ENCODE results near the gene BCORL1. TPM values are rescaled to one million over a fixed set of nuclear protein-coding genes. Genes with fewer than 3 reads are reported as not detected.

BCORL1 gene
- total RNA-seq, 4 donors from 2014 or later, result 3.8 to 13.8 (median 10.5) TPM

DNA sequence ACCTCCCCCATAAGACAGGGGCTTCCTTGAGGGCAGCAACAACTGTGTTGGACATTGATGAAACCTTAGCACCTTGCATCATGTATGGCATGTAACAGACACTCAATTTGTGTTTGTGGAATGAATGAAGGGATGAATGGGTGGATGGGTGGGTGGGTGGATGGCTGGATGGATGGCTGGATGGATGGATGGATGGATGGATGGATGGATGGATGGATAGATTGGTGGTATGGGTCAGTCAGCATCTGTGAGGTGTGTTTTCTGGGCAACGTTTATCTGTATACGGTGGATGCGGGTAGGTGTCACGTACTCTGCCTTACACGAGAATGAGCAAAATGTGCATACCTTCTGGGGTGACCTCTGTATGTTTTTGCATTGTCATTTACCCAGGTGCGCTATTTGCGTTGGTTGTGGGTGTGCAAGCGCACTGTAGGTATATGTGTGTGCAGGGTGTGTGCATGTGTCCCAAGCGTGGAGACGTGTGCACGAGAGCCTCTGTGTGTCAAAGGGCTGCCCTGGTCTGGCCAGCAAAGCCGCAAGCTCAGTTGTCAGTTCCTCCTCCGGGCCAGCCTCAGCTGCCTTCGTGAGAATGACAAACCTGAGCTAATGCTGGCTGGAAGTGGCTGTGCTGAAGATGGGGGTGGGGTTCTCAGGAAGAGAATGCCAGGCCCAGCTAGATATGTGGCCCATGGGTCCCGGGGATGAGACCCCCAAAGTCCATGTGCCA is 101.4 kb downstream of the BCORL1 start:
- Histone ChIP-seq H3K27me3 (no peaks in the 10 kb centered on the region), H3K27ac (replicated peaks in 1 of 4) (peak overlapping the region in 1 of 4 donors; percentile 22), H3K36me3 (no peaks in the 10 kb centered on the region), H3K4me3 (no peak overlapping the region), H3K9me3 (no peaks in the 10 kb centered on the region), H3K4me1 (peaks cover 10 to 27% (median 20%) of the 10 kb centered on the region in 4 donors)
- no peak for DNase-seq (ENCODE audit: extremely low spot score)
- TF ChIP-seq, protein P1, sequence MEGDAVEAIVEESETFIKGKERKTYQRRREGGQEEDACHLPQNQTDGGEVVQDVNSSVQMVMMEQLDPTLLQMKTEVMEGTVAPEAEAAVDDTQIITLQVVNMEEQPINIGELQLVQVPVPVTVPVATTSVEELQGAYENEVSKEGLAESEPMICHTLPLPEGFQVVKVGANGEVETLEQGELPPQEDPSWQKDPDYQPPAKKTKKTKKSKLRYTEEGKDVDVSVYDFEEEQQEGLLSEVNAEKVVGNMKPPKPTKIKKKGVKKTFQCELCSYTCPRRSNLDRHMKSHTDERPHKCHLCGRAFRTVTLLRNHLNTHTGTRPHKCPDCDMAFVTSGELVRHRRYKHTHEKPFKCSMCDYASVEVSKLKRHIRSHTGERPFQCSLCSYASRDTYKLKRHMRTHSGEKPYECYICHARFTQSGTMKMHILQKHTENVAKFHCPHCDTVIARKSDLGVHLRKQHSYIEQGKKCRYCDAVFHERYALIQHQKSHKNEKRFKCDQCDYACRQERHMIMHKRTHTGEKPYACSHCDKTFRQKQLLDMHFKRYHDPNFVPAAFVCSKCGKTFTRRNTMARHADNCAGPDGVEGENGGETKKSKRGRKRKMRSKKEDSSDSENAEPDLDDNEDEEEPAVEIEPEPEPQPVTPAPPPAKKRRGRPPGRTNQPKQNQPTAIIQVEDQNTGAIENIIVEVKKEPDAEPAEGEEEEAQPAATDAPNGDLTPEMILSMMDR (IDR thresholded peaks at IDR 0.05), result no peak
- 73% methylated on average over 10 of the region's 15 CpGs for WGBS
- intact Hi-C loops (cut with DNase I), result loop anchor here (5.0 kb wide), 1 partner anchor 38 kb away; no protein-coding TSS in a partner anchor

DNA sequence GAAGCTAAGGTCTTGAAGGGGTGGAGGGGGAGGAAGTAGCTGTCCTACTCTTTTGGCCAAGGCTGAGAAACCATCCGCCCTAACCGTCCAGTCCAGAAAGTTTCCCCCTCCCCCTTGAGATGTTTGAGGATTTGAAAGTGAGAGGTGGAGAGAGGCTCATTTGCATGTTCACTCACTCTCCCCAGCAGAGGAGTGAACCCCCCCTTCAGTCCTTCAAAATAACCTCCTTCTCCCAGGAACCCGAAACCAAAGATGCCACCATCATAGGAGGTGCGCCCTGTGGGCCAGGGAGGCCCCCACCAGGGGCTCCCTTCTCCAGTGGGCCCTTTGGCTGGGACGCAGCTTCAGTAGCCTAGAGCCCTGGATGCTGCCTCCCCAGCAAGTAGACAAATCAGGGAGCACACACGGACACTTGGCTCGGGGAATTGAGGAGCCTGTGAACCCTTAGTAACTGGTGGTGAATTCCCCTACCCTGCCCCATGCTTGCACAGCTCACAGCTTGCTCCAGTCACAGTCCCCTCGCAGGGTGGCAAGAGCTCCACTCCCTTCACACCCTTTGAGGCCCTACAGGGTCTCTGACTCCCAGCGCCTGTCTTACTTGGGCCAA is 102.3 kb downstream of the BCORL1 start:
- no peak for TF ChIP-seq EP300 (IDR thresholded peaks at IDR 0.05)
- TF ChIP-seq, protein P1 (IDR thresholded peaks at IDR 0.05), result no peak
- no peak for TF ChIP-seq POLR2AphosphoS5 (IDR thresholded peaks at IDR 0.05)
- no peak for TF ChIP-seq POLR2A (IDR thresholded peaks at IDR 0.05; ENCODE audit: low read depth)
- intact Hi-C loops (cut with DNase I), result loop anchor here (5.0 kb wide), 1 partner anchor 38 kb away; no protein-coding TSS in a partner anchor
- 78% methylated on average over 6 of the region's 9 CpGs for WGBS
- peak overlapping the region; percentile 18 to 52 (median 37) for H3K27ac ChIP-seq (replicated peaks in 1 of 4)
- no peaks in the 10 kb centered on the region for H3K9me3 ChIP-seq
- H3K4me1 ChIP-seq, result peaks cover 10 to 27% (median 20%) of the 10 kb centered on the region in 4 donors
- no peaks in the 10 kb centered on the region for H3K27me3 ChIP-seq
- no peaks in the 10 kb centered on the region for H3K36me3 ChIP-seq
- DNase-seq (ENCODE audit: extremely low spot score), result no peak
- H3K4me3 ChIP-seq, result no peak overlapping the region

DNA sequence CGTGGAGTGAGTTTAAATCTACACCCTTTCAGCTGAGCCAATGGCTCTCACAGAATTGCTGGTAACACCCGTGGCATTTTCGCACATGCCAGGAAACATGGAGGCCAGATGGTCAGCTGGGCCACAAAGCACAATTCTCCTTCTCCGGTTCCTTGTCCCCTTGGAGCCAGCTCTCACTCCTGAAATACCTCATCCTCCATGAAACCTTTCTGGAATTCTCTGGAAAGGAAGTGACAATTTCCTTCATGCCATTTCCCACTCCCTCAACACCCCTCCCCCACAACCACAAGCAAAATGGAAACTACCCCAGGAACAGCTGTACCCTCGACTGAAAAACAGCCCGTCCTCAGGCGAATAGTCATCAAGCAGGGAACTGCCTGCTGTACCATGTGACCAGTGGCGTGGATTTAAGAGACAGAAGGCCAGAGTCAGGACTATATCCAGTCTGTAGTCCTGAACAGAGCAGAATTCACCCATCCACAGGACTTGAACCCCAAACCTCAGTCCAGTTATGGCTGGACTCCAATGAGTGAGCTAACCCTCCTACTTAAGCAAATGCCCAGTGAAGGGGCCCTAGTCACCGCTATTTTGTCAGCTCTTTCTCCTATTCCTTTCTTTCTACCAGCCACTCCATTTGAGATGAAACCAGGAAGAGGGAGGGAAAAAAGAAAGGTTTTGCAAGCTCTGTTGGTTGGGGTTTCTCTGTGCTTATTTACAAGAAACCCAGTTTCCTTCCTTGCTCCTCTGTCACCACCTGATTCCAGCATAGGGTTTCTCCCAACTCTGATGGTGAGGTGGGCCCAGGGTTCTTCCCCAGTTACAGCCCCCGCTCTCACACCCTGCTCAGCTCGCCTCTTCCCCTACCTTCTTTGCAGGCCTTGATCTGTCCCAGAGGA is 103.4 kb downstream of the BCORL1 start:
- TF ChIP-seq POLR2AphosphoS5 (IDR thresholded peaks at IDR 0.05), result peak in 1 of 2 donors; percentile 23
- TF ChIP-seq EP300 (IDR thresholded peaks at IDR 0.05), result no peak
- intact Hi-C loops (cut with DNase I), result no loop called here
- no peaks in the 10 kb centered on the region for H3K36me3 ChIP-seq
- no peaks in the 10 kb centered on the region for H3K9me3 ChIP-seq
- H3K4me3 ChIP-seq, result no peak overlapping the region
- no peak for DNase-seq (ENCODE audit: extremely low spot score)
- H3K4me1 ChIP-seq, result peaks cover 10 to 23% (median 18%) of the 10 kb centered on the region in 4 donors
- no peaks in the 10 kb centered on the region for H3K27me3 ChIP-seq
- peak overlapping the region; percentile 4 to 51 (median 20) for H3K27ac ChIP-seq (replicated peaks in 1 of 4)
- WGBS, result 72% methylated on average over 11 of the region's 11 CpGs

- TF ChIP-seq POLR2A (IDR thresholded peaks at IDR 0.05; ENCODE audit: low read depth) (no peak), POLR2AphosphoS5 (IDR thresholded peaks at IDR 0.05) (no peak), EP300 (IDR thresholded peaks at IDR 0.05) (no peak)
- TF ChIP-seq, protein P1 (IDR thresholded peaks at IDR 0.05), result no peak
- no peaks in the 10 kb centered on the region for H3K9me3 ChIP-seq
- no peak overlapping the region for H3K4me3 ChIP-seq
- H3K27ac ChIP-seq (replicated peaks in 1 of 4), result peak overlapping the region in 3 of 4 donors; percentile 4 to 36 (median 15)
- WGBS, result 81% methylated on average over 10 of the region's 13 CpGs
- intact Hi-C loops (cut with DNase I), result no loop called here
- H3K27me3 ChIP-seq, result no peaks in the 10 kb centered on the region
- no peaks in the 10 kb centered on the region for H3K36me3 ChIP-seq
- peaks cover 6 to 19% (median 14%) of the 10 kb centered on the region in 4 donors for H3K4me1 ChIP-seq
- DNase-seq (ENCODE audit: extremely low spot score), result no peak
Measured at GRCh38 chrX:130086447-130087206, 104.2 kb downstream of the BCORL1 start.
